ENCODE data around the gene C6orf89.

GRCh38 chr6:36837686-36838085 lies 48.1 kb upstream of the C6orf89 start:
- TF ChIP-seq POLR2A (IDR thresholded peaks at IDR 0.05; ENCODE audit: low read depth, low read length): no peak
- no peak for TF ChIP-seq TAF1 (IDR thresholded peaks at IDR 0.05; ENCODE audit: borderline replicate concordance, low read depth, low read length)
